ENCODE measurements around the gene RAD51B. TPM values are rescaled to one million over a fixed set of nuclear protein-coding genes. Genes with fewer than 3 reads are reported as not detected.

The RAD51B gene
- total RNA-seq, 1 experiment from 2014 or later: 20.0 TPM

DNA sequence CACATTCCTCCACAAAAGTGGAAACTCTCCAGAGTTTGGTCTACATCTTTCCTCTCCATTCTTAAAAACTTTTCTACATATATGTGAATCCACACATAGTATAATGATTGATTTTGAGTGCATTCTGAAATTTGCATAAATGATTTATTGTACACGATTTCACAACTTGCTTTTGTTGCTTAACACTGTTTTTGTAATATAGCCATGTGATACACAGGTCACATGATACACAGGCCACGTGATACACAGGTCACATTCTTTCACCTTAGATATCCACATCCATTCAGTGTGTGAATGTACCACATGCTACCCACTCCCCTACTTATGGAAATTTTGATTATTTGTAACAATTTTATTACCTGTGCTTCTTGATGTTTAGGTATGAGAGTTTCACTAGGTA lies 654.2 kb downstream of the RAD51B start:
- DNase-seq (ENCODE audit: low read depth, low spot score) (no peak), ATAC-seq (no peak)
- Histone ChIP-seq H3K9me2 (ENCODE audit: insufficient read depth) (no peaks in the 10 kb centered on the region), H3K27me3 (ENCODE audit: insufficient read depth, low read length) (no peaks in the 10 kb centered on the region), H3K9ac (ENCODE audit: low read length) (no peak overlapping the region), H3K27ac (ENCODE audit: low read depth, low read length) (no peak overlapping the region), H3K36me3 (ENCODE audit: control insufficient read depth in 1 of 2, insufficient read depth in 2 of 2, low read length in 2 of 2) (no peaks in the 10 kb centered on the region), H3K4me3 (replicated peaks in 1 of 2; ENCODE audit: low read depth in 1 of 2, low read length in 2 of 2) (no peak overlapping the region), H3K4me1 (ENCODE audit: control insufficient read depth in 1 of 2, insufficient read depth in 2 of 2, low read length in 2 of 2) (peaks cover 48 to 60% of the 10 kb centered on the region in 2 experiments), H3K4me2 (ENCODE audit: low read length) (no peak overlapping the region), H3K9me3 (ENCODE audit: control insufficient read depth in 1 of 2, insufficient read depth in 1 of 2, low read depth in 1 of 2, low read length in 2 of 2) (no peaks in the 10 kb centered on the region), H4K20me1 (ENCODE audit: insufficient read depth) (no peaks in the 10 kb centered on the region), H3K79me2 (ENCODE audit: insufficient read depth, low read length) (no peaks in the 10 kb centered on the region), H2AFZ (ENCODE audit: low read depth, low read length, poor library complexity, severe bottlenecking) (no peak overlapping the region)
- ChIA-PET CTCF (no interaction called here), RAD21 (ENCODE audit: low non-redundant PET in 1 of 2, low total read pairs in 2 of 2, uncharacterized antibody in 2 of 2, unreplicated experiment in 2 of 2) (no interaction called here), POLR2A (no interaction called here)
- no TSS peak for BruUV-seq (replicated peaks)
- peak; percentile 60; the same call in 1 of the 2 replicates for TF ChIP-seq CEBPB (IDR thresholded peaks at IDR 0.05; ENCODE audit: low read depth)
- TF ChIP-seq TCF7L2 (IDR thresholded peaks at IDR 0.05; ENCODE audit: borderline replicate concordance, extremely low read depth, insufficient read depth, insufficient read length): no peak
- intact Hi-C loops (cut with micrococcal nuclease): no loop called here

DNA sequence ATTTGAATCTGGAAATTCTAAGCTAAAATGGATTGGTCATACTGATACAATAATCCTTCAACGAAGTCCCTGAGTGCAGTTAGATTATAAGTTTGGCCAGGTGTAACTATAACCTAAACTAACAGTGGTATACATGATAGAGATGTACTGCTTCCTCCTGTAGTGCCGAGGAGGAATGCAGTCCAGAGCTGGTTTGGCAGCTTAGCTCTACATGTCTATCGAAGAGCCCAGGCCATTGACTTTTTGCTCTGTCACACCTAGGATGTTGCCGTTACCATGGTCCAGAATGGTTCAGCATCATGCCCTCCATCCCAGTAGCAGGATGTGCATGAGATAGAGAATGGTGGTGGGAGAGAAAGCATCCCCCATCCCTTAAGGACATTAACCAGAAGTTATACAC lies 655.2 kb downstream of the RAD51B start:
- Histone ChIP-seq H3K27me3 (ENCODE audit: insufficient read depth, low read length) (no peaks in the 10 kb centered on the region), H3K4me1 (ENCODE audit: control insufficient read depth in 1 of 2, insufficient read depth in 2 of 2, low read length in 2 of 2) (peaks cover 51 to 60% of the 10 kb centered on the region in 2 experiments), H3K9ac (ENCODE audit: low read length) (no peak overlapping the region), H3K9me2 (ENCODE audit: insufficient read depth) (no peaks in the 10 kb centered on the region), H2AFZ (ENCODE audit: low read depth, low read length, poor library complexity, severe bottlenecking) (no peak overlapping the region), H3K36me3 (ENCODE audit: control insufficient read depth in 1 of 2, insufficient read depth in 2 of 2, low read length in 2 of 2) (no peaks in the 10 kb centered on the region), H3K79me2 (ENCODE audit: insufficient read depth, low read length) (no peaks in the 10 kb centered on the region), H3K4me2 (ENCODE audit: low read length) (no peak overlapping the region), H3K27ac (ENCODE audit: low read depth, low read length) (peak overlapping the region; percentile 91; the same call in 1 of the 2 replicates), H4K20me1 (ENCODE audit: insufficient read depth) (no peaks in the 10 kb centered on the region), H3K9me3 (ENCODE audit: control insufficient read depth in 1 of 2, insufficient read depth in 1 of 2, low read depth in 1 of 2, low read length in 2 of 2) (no peaks in the 10 kb centered on the region), H3K4me3 (replicated peaks in 1 of 2; ENCODE audit: low read depth in 1 of 2, low read length in 2 of 2) (no peak overlapping the region)
- ChIA-PET RAD21 (ENCODE audit: low non-redundant PET in 1 of 2, low total read pairs in 2 of 2, uncharacterized antibody in 2 of 2, unreplicated experiment in 2 of 2) (no interaction called here), CTCF (no interaction called here), POLR2A (no interaction called here)
- intact Hi-C loops (cut with micrococcal nuclease): no loop called here
- ATAC-seq (no peak), DNase-seq (ENCODE audit: low read depth, low spot score) (no peak)
- TF ChIP-seq ZNF274 (IDR thresholded peaks at IDR 0.05; ENCODE audit: low read depth, low read length): no peak
- no peak for TF ChIP-seq ELF1 (IDR thresholded peaks at IDR 0.05; ENCODE audit: borderline replicate concordance, low read depth)
- TF ChIP-seq RAD21 (IDR thresholded peaks at IDR 0.05; ENCODE audit: low read depth): no peak
- TF ChIP-seq FOSL1 (IDR thresholded peaks at IDR 0.05; ENCODE audit: low read depth): no peak
- no peak for TF ChIP-seq TCF7L2 (IDR thresholded peaks at IDR 0.05; ENCODE audit: borderline replicate concordance, extremely low read depth, insufficient read depth, insufficient read length)
- TF ChIP-seq, protein P1, sequence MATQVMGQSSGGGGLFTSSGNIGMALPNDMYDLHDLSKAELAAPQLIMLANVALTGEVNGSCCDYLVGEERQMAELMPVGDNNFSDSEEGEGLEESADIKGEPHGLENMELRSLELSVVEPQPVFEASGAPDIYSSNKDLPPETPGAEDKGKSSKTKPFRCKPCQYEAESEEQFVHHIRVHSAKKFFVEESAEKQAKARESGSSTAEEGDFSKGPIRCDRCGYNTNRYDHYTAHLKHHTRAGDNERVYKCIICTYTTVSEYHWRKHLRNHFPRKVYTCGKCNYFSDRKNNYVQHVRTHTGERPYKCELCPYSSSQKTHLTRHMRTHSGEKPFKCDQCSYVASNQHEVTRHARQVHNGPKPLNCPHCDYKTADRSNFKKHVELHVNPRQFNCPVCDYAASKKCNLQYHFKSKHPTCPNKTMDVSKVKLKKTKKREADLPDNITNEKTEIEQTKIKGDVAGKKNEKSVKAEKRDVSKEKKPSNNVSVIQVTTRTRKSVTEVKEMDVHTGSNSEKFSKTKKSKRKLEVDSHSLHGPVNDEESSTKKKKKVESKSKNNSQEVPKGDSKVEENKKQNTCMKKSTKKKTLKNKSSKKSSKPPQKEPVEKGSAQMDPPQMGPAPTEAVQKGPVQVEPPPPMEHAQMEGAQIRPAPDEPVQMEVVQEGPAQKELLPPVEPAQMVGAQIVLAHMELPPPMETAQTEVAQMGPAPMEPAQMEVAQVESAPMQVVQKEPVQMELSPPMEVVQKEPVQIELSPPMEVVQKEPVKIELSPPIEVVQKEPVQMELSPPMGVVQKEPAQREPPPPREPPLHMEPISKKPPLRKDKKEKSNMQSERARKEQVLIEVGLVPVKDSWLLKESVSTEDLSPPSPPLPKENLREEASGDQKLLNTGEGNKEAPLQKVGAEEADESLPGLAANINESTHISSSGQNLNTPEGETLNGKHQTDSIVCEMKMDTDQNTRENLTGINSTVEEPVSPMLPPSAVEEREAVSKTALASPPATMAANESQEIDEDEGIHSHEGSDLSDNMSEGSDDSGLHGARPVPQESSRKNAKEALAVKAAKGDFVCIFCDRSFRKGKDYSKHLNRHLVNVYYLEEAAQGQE (IDR thresholded peaks at IDR 0.05; ENCODE audit: low read depth): no peak
- TF ChIP-seq ZFX (IDR thresholded peaks at IDR 0.05): no peak
- TF ChIP-seq, protein P2, sequence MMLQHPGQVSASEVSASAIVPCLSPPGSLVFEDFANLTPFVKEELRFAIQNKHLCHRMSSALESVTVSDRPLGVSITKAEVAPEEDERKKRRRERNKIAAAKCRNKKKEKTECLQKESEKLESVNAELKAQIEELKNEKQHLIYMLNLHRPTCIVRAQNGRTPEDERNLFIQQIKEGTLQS (IDR thresholded peaks at IDR 0.05): no peak
- TF ChIP-seq SP1 (IDR thresholded peaks at IDR 0.05; ENCODE audit: low read depth): no peak
- no TSS peak for BruUV-seq (replicated peaks)

Data from HCT116 (cell line).